Measurements from ENCODE around the gene HOXD9.

Gene HOXD9

DNA sequence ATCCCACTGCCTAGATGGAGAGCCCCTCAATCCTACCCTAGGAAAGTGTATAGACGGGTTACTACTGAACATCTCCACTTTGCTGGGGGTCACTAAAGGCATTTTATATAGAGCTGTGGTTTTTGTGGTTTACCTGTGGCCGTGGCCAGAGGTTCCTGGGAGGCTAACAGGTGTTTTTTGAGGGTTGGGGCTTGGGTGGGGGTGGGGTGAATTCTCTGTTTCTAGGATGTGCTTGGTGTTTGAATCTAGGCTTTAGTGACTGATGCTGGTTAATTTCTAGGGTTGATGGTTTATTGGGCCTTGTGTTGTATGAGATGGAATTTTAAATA is 14.7 kb downstream of the HOXD9 start:
- DNase-seq (ENCODE audit: low read depth in 1 of 2, low spot score in 1 of 2) = no peak

DNA sequence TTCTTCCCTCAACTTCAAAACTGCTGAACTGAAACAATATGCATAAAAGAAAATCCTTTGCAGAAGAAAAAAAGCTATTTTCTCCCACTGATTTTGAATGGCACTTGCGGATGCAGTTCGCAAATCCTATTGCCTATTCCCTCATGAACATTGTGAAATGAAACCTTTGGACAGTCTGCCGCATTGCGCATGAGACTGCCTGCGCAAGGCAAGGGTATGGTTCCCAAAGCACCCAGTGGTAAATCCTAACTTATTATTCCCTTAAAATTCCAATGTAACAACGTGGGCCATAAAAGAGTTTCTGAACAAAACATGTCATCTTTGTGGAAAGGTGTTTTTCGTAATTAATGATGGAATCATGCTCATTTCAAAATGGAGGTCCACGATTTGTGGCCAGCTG is 15.4 kb downstream of the HOXD9 start:
- DNase-seq (ENCODE audit: low read depth in 1 of 2, low spot score in 1 of 2) = no peak

DNA sequence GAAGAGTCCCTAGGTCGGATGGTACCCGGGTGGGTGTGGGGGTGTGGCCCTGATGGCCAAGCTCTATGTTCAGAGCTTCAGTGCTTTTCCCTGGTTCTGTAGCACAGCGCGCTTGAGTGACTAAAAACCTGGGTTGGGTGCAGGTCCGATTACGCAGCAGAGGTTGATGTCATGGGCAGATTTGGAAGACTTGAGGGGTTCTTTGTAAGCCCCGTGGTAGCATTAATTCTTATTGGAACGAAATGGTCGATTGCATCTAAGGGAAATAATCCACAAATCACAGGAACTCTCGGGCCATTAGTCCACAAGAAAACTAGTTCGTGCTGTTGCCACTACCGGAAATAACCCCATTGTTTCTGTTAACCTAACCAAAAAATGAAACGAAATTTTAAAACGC is 16.0 kb downstream of the HOXD9 start:
- no peak for DNase-seq (ENCODE audit: low read depth in 1 of 2, low spot score in 1 of 2)

DNA sequence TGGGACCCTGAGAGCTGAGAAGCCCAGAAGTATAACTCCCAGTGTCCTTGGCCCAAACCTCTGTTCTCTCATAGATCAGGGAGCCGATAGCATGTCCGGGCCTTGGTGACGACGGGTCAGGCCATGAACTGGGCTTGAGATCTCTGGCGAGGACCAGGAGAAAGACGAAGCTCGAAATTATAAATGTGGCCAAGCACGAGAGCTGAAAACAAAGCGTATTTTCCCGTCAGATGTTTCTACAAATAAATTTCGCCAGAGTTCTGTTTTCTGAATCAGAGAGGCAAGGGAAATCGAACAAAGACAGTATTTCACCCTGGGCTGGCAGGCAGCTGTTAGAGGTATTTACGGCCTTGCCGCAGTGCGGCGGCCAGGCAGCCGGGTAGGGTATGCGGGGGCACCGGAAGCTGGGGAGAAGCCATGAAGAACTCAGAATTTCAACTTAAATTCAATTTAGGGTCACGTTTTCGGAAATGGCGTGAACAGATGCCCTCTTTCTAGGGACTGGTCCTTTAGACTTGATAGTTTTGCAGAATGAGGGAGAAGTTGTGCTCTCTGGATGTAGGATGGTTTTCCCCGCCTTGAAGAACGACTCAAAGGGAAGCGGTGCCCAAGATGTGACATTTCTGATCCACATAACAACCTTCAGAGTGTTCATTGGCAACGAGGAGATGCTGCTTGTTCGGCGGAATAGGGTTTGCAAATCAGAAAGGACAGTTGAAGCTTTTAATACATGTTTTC is 16.6 kb downstream of the HOXD9 start:
- no peak for DNase-seq (ENCODE audit: low read depth in 1 of 2, low spot score in 1 of 2)

DNA sequence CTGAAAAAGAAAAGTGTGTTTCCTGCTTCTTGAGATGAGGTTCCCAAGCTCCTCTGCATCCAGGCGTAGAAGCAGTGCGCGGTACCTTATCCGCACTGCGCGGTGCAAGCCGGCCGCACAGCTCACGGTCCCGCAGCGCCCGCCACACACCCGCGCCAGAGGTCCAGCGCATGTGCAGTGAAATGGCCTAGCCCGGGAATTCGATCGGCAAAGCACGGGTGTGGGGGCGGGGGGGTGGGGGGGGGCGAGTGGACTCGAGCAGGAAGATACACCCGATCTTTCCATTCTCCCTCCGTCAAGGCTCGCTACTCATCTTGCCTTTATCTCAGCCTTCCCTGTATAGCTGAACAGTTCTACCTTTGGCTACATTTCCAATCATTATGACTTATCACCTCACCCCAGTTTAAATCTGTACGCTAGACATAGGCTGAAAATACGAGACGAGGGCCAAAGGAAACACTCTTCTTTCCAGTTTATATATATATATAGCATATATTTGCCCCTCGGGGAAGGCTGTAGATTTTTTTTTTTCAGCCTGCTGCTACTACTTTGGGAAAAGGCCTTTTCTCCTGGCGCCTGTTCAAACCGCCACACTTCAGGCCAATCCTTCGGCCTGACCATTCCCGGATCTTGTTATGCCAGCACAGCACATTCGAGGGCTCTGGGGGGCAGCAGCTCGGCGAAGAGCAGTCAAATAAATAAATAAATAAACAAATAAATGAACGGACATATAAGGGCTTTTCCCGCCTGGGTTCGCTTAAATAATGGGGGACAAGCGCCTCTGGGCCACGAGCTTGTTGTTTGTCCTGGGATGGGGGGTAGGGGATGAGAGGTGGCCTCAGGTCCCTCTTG is 17.4 kb downstream of the HOXD9 start:
- no peak for DNase-seq (ENCODE audit: low read depth in 1 of 2, low spot score in 1 of 2)

DNA sequence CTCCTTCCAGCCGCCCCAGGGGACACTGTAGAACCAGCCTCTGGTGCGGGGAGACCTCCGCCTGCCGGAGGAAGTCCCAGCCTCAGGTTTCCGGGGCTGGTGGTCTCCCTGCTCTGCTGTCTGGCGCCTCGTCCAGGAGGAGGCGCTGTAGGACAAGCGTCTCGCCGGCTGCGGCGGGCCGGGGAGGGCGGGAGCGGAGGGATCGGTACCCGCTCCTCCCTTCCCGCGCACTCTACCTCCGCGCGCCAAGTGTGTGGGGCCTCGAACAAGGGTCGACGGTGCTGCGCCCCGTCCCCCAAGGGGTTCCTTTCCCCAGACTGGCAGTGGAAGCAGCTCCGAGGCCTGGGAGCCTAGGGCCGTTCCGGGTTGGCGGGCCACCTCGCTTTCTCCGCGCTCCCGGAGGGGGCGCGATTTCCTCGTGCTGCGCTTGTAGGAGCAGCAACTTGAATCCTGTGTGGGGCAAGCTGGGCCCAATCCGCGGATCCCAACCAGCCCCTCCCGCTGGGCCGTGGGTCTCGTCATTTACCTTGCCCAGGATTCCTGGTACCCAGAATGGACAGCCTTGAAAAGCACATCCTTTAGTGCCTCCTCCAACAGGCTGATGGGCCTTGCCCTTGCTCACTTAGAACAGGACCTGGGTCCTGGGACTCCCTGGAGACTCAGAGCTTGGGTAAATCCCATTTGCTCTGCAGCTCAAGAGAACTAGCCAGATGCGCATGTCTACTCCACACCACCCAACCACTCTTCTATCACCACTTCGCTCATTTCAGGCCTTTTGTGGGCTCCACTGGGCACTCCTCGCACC is 18.2 kb downstream of the HOXD9 start:
- peak in 1 of 2 donors; percentile 55 for DNase-seq (ENCODE audit: low read depth in 1 of 2, low spot score in 1 of 2)

DNA sequence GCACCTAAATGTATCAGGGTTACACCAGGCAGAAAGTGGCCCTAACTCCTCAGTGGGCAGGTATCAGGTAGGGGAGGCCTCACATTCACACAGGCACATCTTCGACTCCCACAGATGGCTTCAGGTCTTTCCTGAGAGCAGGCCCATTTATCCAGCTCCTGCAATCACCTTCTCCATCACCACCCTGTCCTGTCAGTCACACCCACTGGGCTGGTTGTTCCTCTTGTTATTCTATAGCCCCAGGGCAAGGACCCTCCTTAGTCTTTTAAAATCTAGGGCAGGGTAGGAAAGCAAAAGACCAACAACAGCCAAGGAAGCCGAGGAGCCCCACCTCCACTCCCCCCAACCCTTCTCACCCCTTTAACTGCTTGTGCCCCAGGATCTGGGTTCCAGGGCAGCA is 19.8 kb downstream of the HOXD9 start:
- DNase-seq (ENCODE audit: low read depth in 1 of 2, low spot score in 1 of 2) = no peak

DNA sequence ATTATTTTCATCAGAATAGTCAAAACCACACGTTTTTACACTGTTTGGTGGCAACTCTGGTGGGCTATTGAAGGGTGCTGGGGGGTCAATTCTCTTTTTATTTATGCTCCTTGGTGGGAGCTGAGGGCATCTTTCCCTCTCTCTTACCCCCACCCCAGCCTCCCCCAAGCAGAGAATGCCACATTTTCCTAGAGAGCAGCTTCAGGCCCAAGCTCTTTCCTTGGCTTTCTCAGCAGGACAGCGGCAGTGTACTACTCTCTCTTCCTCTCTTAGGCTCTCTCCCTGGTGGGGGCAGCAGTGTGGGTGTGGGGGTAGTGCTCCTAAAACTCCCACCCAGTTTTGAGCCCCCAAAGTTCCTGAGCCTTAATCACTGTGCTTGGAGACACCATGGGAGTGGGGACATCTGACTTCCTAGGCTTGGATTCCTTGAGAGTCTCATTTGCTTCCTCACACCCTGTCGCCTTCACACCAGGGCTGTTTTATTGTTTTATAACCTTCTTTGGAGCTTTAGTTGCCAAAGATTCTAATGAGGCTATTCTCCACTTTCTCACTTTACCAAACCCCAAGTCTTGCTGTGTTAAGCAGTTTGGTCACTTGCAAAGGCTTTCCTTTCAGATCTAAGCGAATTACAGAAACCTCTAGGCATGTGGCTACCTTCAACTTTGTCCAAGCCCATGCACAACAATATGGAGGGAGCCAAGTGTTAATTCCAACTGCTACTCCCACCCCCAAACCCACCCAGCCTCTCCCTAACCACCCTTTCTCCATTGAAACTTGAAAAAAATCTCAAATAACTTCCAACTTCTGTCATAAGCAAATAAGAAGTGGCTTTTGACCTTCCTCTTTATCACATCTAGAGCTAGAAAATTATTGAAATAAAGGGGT is 22.8 kb downstream of the HOXD9 start:
- no peak for DNase-seq (ENCODE audit: low read depth in 1 of 2, low spot score in 1 of 2)

DNA sequence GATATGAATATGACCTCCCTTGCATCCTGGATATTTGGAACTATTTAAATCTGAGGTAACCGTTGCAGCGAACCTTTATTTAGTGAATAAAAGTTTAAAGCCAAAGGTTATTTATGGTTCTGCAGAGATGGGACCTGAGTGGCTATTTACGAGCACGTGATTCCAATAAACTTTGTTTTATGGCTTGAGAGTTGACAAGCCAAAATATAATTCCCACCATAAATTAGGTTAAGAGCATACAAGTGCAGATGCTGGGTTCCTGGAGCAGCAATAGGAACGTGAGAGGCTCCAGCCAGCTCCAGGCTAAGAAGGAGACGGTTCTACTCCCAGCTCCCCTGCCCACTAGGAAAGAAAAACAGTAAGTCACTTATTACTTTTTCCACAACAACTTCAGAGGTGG is 23.6 kb downstream of the HOXD9 start:
- DNase-seq (ENCODE audit: low read depth in 1 of 2, low spot score in 1 of 2) = no peak

DNA sequence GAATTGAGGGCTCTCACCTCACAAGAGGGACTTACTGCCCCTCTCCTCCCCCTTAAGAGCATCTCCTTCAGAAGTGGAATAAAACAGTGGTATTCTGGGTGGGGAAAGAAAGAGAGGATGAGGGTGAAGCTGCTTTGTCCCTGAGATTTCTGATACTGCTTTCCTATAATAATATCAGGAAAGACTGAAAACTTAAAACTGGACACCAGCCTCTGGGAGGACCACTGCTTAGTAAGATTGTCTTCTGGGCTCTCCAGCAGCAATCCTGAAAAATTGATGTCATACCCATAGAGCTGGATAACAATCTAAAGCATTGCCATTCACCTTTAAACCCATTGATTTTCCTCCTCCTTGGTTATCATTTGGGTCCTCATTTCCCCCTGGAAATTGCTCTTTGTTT is 24.1 kb downstream of the HOXD9 start:
- DNase-seq (ENCODE audit: low read depth in 1 of 2, low spot score in 1 of 2) = no peak

DNA sequence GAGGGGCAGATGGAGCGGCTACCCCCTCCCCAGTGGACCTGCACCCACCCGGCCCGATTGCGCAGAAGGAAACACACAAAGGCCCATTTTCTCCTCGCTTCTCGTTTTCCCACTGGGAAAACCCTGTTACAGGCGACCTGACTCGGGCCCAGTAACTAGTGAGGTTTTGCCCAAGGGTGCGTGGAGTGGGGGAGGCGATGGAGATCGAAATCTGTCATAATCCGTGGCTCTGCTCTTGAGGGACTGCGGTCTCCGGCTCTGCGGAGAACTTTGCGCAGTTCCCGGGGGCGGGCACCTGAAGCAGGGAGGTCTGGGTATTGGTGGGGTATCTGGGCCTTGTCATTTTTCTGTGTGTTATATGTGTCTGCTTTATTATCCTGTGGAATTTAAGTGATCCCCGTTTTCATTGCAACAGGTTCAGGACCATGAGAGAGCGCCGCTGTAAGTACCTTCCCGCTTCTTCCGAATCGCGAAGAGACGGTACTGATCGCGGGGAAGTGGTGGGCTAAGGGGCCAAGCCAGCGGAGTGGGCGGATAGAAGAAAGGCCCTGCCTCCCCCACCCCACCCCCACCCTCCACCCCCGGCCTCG is 24.8 kb downstream of the HOXD9 start:
- DNase-seq (ENCODE audit: low read depth in 1 of 2, low spot score in 1 of 2) = no peak

DNA sequence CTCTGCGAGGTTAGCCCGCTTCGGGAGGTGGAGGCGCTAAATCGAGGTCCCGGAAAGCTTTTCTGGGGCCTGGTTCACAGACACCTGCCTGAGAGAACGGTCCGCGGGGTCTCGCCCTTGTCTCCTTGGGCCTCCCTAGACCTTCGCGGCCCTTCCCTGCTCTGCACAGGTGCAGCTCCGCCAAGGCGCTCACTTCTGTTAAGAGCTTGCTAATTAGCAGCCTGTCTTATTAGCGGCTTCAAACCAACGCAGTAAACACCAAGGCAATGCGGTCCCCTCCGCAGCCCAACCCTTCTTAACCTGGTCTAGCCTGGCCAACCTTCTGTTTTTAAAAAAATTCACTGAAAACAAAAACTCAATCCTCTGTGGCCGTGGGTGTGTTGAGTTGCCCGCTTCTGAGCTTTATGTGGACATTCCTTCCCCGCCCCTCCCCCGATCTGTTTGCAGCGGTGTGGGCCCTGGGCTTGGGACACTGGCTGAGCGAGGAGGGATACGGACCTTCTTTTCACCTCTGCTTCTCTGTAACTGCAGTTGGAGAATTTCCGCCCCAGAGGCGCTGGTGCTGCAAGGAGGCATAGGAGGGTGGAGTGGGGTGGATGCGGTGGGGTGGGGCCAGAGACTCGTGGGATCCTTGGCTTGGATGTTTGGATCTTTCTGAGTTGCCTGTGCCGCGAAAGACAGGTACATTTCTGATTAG is 25.4 kb downstream of the HOXD9 start:
- no peak for DNase-seq (ENCODE audit: low read depth in 1 of 2, low spot score in 1 of 2)

DNA sequence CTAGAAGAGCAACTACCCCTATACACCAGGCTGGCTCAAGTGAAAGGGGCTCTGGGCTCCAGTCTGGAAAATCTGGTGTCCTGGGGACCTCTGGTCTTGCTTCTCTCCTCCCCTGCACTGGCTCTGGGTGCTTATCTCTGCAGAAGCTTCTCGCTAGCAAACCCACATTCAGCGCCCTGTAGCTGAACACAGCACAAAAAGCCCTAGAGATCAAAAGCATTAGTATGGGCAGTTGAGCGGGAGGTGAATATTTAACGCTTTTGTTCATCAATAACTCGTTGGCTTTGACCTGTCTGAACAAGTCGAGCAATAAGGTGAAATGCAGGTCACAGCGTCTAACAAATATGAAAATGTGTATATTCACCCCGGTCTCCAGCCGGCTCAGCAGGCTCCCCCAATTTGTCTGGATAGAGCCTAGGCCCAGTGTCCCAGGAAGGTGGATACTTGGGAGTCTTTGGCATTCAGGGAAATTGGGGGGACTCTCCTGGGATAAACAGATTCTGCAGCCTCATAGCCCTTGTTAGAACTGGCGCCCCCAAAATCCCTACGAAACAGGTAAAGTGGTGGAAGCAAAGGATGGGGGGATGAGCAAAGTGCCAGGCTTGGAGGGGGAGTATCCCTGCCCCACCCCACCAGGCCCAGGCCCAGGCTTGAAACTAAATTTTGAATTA is 26.4 kb downstream of the HOXD9 start:
- no peak for DNase-seq (ENCODE audit: low read depth in 1 of 2, low spot score in 1 of 2)

DNA sequence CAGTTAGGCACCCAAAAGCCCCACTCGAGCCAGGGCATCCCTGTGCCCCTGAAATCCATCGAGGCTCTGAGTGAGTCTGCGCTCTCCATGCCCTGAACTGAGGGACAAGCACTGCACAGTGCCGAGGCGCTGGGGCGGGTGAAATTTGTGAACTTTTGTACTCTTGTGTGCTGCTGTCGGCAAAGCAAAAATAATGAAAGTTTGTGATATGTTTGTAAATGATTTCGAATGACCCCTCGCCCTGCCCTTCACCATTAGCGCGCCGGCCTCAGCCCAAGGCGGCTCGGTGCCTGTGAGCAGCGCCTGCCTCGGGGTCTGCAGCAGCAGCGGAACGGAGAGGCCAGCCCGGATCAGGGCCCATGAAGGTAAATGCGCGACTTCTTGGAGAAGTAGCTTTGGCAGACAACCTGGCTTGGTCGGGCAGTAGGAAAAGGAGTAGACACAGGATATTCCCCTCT is 27.0 kb downstream of the HOXD9 start:
- no peak for DNase-seq (ENCODE audit: low read depth in 1 of 2, low spot score in 1 of 2)

DNA sequence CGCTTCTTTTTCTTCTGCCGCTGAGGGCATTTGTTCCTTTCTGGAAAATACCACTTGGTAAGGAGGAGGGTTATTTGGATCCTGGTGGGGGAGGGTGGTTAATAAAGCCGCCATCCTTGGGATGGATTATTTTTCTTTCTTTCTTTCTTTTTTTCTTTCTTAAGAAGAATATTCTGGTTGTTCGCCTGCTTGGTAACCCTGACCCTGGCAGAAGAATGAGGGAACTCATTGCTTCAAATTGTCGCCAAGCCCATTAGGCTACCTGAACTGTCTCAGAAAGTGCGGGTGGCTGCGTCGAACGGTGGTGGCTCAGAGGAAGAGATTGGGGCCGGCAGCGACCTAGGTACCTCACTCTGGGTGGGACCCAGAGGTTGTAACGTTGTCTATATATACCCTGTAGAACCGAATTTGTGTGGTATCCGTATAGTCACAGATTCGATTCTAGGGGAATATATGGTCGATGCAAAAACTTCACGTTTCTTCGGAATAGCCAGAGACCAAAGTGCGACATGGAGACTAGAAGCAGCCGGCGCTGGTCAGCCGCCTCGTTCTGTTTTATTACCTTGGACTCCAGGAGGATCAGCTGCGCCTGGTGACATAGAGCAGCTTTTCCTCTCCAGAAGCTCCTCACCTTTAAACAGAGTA is 27.5 kb downstream of the HOXD9 start:
- no peak for DNase-seq (ENCODE audit: low read depth in 1 of 2, low spot score in 1 of 2)

DNA sequence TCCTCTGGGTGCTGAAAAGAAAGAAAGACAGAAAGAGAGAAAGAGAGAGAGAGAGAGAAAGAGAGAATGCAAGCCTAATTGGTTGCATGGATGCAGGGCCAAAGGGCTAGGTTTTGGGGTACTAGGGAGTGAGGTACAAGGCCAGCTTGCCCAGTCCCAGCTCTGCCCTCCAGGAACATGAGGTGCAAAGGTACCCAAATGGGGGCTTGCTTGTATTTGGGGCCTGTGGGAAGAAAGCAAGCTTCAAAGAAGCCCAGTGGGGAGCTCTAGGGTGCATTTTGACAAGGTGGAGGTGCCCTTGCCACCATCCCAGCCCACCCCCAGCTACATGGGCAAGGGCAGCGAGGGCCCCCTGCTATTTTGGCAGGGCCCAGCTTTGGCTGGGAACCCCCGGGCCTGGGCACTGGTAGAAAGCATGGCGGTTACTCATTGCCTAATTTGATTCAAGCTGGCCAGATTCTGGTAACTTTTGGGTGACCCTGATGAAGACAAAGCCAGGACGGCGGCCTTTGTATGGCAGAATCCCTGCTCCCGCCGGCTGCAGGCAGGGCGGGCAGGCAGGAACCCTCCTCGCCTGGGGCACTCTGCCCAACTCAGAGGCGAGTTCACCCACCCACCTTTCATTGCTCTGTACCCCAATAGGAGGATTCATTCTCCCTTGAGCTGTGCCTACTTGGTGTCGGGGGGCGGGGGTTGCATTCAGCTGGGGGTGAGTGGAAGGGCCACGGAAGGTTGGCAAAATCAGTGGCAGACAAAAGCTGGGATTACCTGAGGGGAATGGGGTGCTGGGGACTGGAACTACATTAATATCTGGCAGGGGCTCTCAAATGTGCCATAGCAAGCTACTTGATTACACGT is 28.3 kb downstream of the HOXD9 start:
- DNase-seq (ENCODE audit: low read depth in 1 of 2, low spot score in 1 of 2) = no peak

DNA sequence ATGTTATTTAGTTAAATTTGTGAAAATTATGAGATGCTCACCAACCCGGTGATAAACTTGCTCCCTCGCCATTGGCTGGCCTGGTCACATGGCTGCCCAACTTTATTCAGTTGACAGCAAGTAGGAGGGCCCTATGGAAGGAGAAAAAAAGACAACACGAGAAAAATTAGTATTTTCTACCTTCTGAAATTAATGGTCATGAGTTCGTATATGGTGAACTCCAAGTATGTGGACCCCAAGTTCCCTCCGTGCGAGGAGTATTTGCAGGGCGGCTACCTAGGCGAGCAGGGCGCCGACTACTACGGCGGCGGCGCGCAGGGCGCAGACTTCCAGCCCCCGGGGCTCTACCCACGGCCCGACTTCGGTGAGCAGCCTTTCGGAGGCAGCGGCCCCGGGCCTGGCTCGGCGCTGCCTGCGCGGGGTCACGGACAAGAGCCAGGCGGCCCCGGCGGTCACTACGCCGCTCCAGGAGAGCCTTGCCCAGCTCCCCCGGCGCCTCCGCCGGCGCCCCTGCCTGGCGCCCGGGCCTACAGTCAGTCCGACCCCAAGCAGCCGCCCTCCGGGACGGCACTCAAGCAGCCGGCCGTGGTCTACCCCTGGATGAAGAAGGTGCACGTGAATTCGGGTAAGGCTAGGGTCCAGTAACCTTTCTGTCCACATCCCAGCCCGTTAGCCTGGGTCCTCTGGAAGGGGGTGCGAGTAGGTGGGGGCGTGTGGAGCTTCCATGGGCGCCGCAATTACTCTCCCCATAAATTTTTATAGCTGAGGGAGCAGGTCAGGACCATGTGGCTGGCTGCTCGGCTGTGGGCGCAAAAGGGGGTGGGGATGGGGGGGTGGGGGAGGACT is 29.1 kb downstream of the HOXD9 start, which contains the start of gene HOXD4:
HOXD4 (plus strand) TSS at position 109 of the 846 bp plus-strand sequence; CDS start at position 193, 84 bp downstream.
- no peak for DNase-seq (ENCODE audit: low read depth in 1 of 2, low spot score in 1 of 2)
